Measurements from ENCODE around the gene KIF26B.

KIF26B gene

GRCh38 chr1:245444147-245444828, 289.5 kb downstream of the KIF26B start:
- ATAC-seq: no peak
- TF ChIP-seq TCF4 (CRISPR knock-in tag; IDR thresholded peaks at IDR 0.05; ENCODE audit: borderline replicate concordance) (no peak), BACH2 (CRISPR knock-in tag; IDR thresholded peaks at IDR 0.05; ENCODE audit: borderline replicate concordance) (no peak), ZC3H10 (CRISPR knock-in tag; IDR thresholded peaks at IDR 0.05) (no peak), ISL1 (CRISPR knock-in tag; IDR thresholded peaks at IDR 0.05) (no peak), RARB (CRISPR knock-in tag; IDR thresholded peaks at IDR 0.05) (no peak), ARNTL (CRISPR knock-in tag; IDR thresholded peaks at IDR 0.05; ENCODE audit: borderline replicate concordance, low read depth) (no peak), ZFP3 (CRISPR knock-in tag; IDR thresholded peaks at IDR 0.05) (no peak), ZNF565 (CRISPR knock-in tag; conservative IDR thresholded peaks at IDR 0.05; ENCODE audit: low read depth) (no peak), CSDC2 (CRISPR knock-in tag; IDR thresholded peaks at IDR 0.05) (no peak), ZNF70 (CRISPR knock-in tag; IDR thresholded peaks at IDR 0.05) (no peak), TSHZ2 (CRISPR knock-in tag; IDR thresholded peaks at IDR 0.05) (no peak), ESRRG (CRISPR knock-in tag; IDR thresholded peaks at IDR 0.05) (no peak), PPARA (CRISPR knock-in tag; IDR thresholded peaks at IDR 0.05; ENCODE audit: borderline replicate concordance) (no peak), TOX (CRISPR knock-in tag; IDR thresholded peaks at IDR 0.05; ENCODE audit: borderline replicate concordance) (no peak), GLIS3 (CRISPR knock-in tag; IDR thresholded peaks at IDR 0.05) (no peak)
- TF ChIP-seq, protein P1, sequence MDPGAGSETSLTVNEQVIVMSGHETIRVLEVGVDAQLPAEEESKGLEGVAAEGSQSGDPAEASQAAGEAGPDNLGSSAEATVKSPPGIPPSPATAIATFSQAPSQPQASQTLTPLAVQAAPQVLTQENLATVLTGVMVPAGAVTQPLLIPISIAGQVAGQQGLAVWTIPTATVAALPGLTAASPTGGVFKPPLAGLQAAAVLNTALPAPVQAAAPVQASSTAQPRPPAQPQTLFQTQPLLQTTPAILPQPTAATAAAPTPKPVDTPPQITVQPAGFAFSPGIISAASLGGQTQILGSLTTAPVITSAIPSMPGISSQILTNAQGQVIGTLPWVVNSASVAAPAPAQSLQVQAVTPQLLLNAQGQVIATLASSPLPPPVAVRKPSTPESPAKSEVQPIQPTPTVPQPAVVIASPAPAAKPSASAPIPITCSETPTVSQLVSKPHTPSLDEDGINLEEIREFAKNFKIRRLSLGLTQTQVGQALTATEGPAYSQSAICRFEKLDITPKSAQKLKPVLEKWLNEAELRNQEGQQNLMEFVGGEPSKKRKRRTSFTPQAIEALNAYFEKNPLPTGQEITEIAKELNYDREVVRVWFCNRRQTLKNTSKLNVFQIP (CRISPR knock-in tag; IDR thresholded peaks at IDR 0.05; ENCODE audit: borderline replicate concordance, low read depth): no peak
- TF ChIP-seq, protein P2, sequence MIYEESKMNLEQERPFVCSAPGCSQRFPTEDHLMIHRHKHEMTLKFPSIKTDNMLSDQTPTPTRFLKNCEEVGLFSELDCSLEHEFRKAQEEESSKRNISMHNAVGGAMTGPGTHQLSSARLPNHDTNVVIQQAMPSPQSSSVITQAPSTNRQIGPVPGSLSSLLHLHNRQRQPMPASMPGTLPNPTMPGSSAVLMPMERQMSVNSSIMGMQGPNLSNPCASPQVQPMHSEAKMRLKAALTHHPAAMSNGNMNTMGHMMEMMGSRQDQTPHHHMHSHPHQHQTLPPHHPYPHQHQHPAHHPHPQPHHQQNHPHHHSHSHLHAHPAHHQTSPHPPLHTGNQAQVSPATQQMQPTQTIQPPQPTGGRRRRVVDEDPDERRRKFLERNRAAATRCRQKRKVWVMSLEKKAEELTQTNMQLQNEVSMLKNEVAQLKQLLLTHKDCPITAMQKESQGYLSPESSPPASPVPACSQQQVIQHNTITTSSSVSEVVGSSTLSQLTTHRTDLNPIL (CRISPR knock-in tag; IDR thresholded peaks at IDR 0.05; ENCODE audit: low read depth): no peak

GRCh38 chr1:245444945-245445344, 290.2 kb downstream of the KIF26B start:
- TF ChIP-seq ZNF565 (CRISPR knock-in tag; conservative IDR thresholded peaks at IDR 0.05; ENCODE audit: low read depth): no peak
- no peak for TF ChIP-seq ZFP3 (CRISPR knock-in tag; IDR thresholded peaks at IDR 0.05)
- no peak for TF ChIP-seq ZFP30 (CRISPR knock-in tag; IDR thresholded peaks at IDR 0.05)
- TF ChIP-seq, protein P2 (CRISPR knock-in tag; IDR thresholded peaks at IDR 0.05; ENCODE audit: low read depth): no peak
- TF ChIP-seq BACH2 (CRISPR knock-in tag; IDR thresholded peaks at IDR 0.05; ENCODE audit: borderline replicate concordance): no peak
- ATAC-seq: no peak

DNA sequence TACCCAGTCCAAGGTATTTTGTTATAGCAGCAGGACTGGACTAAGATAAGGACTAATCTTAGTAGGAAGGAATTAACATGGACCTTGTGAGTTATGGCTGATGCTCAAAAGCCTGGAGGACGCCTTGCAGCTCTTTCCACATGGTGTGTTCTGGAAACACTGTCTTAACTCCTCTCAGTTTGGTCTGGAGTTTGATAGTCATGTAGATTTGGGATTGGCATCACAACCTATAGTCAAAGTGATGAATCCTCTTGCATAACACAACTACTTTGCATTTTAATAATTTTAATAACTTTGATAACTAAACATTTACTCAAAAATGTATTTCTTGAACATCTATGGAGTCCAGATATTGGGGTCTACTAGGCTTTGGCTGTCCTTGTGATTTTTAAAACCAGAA, 293.7 kb downstream of the KIF26B start:
- TF ChIP-seq ZC3H10 (CRISPR knock-in tag; IDR thresholded peaks at IDR 0.05): no peak
- no peak for TF ChIP-seq ISL1 (CRISPR knock-in tag; IDR thresholded peaks at IDR 0.05)
- TF ChIP-seq, protein P1 (CRISPR knock-in tag; IDR thresholded peaks at IDR 0.05; ENCODE audit: borderline replicate concordance, low read depth): no peak
- TF ChIP-seq ZNF70 (CRISPR knock-in tag; IDR thresholded peaks at IDR 0.05): no peak
- no peak for TF ChIP-seq ESRRG (CRISPR knock-in tag; IDR thresholded peaks at IDR 0.05)
- TF ChIP-seq PATZ1 (CRISPR knock-in tag; IDR thresholded peaks at IDR 0.05; ENCODE audit: borderline replicate concordance): no peak
- no peak for TF ChIP-seq TCF4 (CRISPR knock-in tag; IDR thresholded peaks at IDR 0.05; ENCODE audit: borderline replicate concordance)
- TF ChIP-seq CSDC2 (CRISPR knock-in tag; IDR thresholded peaks at IDR 0.05): no peak
- ATAC-seq: no peak

All from SK-N-SH treated with all-trans-retinoic acid at 6 μM for 48 hours (cell line).